Activated T-helper 1 cell treated with Interleukin-2 at 50 U/mL for 16 hours (primary cell): ENCODE results near the gene DRD5.
"Not testable (repeated sequence)": the region's sequence is repeated elsewhere in the genome, so short reads cannot be mapped to it uniquely, and the experiment has no call there.

Experiments
- DNase-seq: peaks from one replicate; pipeline ENCODE4 v3.0.0-alpha.2; 2020; ENCODE audit warnings: low read depth

DRD5 gene

GRCh38 chr4:9781343-9782135 lies at the start of gene DRD5:
Gene DRD5 (plus strand): TSS chr4:9781634. CDS start chr4:9782030, 396 bp downstream.
- DNase-seq, result no peak

GRCh38 chr4:9732256-9732655 lies 49.2 kb upstream of the DRD5 start:
- not testable (repeated sequence) for DNase-seq

GRCh38 chr4:9735515-9735914 lies 45.9 kb upstream of the DRD5 start:
- DNase-seq, result no peak

- DNase-seq, result not testable (repeated sequence)
Observed at GRCh38 chr4:9737280-9737679, 44.2 kb upstream of the DRD5 start.

- not testable (repeated sequence) for DNase-seq
Observed at GRCh38 chr4:9743789-9744188, 37.6 kb upstream of the DRD5 start.

GRCh38 chr4:9745782-9746181 lies 35.7 kb upstream of the DRD5 start:
- DNase-seq, result no peak

GRCh38 chr4:9758641-9759317 lies 22.7 kb upstream of the DRD5 start:
- no peak for DNase-seq

- DNase-seq, result no peak
Observed at GRCh38 chr4:9762823-9763475, 18.5 kb upstream of the DRD5 start.

GRCh38 chr4:9764155-9764696 lies 17.2 kb upstream of the DRD5 start:
- DNase-seq, result no peak

GRCh38 chr4:9765091-9765490 lies 16.3 kb upstream of the DRD5 start:
- no peak for DNase-seq

GRCh38 chr4:9769321-9769720 lies 12.1 kb upstream of the DRD5 start:
- no peak for DNase-seq

- DNase-seq, result no peak
Observed at GRCh38 chr4:9771034-9771433, 10.4 kb upstream of the DRD5 start.

GRCh38 chr4:9773471-9773870 lies 8.0 kb upstream of the DRD5 start:
- DNase-seq, result no peak

GRCh38 chr4:9782136-9782436 lies 652 bp downstream of the DRD5 start:
- no peak for DNase-seq

GRCh38 chr4:9785891-9786290 lies 4.5 kb downstream of the DRD5 start:
- not testable (repeated sequence) for DNase-seq

GRCh38 chr4:9792381-9792780 lies 10.9 kb downstream of the DRD5 start:
- no peak for DNase-seq

- not testable (repeated sequence) for DNase-seq
Observed at GRCh38 chr4:9796641-9797040, 15.2 kb downstream of the DRD5 start.

- DNase-seq, result no peak
Observed at GRCh38 chr4:9800848-9801247, 19.4 kb downstream of the DRD5 start.

GRCh38 chr4:9804918-9805317 lies 23.5 kb downstream of the DRD5 start:
- DNase-seq, result no peak

GRCh38 chr4:9808077-9808476 lies 26.6 kb downstream of the DRD5 start:
- no peak for DNase-seq

GRCh38 chr4:9811806-9812205 lies 30.4 kb downstream of the DRD5 start:
- DNase-seq, result no peak

GRCh38 chr4:9812501-9813340 lies 31.3 kb downstream of the DRD5 start:
- DNase-seq, result no peak
